Spleen (tissue), 11 donors: Measurements from ENCODE around the gene FSTL4. TPM values are rescaled to one million over a fixed set of nuclear protein-coding genes. Genes with fewer than 3 reads are reported as not detected.

Experiments
- DNase-seq: peaks from one replicate; pipeline ENCODE4 v3.0.0-alpha.2; 2020
- H3K27ac ChIP-seq, 8 donors: fragments of 200-600 bp; sonication (generic) in 7 of 8; 1 replicate in 4 of 8; 2 replicates in 4 of 8; pipeline versions ENCODE4 v1.5.0 to v1.8.0; 2016 to 2021; ENCODE audit warnings: inconsistent platforms in 4 of 8, mild to moderate bottlenecking in 4 of 8, moderate library complexity in 1 of 8
- H3K27me3 ChIP-seq, 7 donors: fragments of 200-600 bp; sonication (generic) in 6 of 7; replicated peaks in 1 of 7; 1 replicate in 4 of 7; 2 replicates in 3 of 7; pipeline versions ENCODE4 v1.5.0 to v1.8.0; 2016 to 2021; ENCODE audit warnings: inconsistent platforms in 3 of 7, mild to moderate bottlenecking in 1 of 7
- H3K36me3 ChIP-seq, 6 donors: fragments of 200-600 bp; sonication (generic) in 5 of 6; 1 replicate in 4 of 6; 2 replicates in 2 of 6; pipeline versions ENCODE4 v1.5.0 to v1.8.0; 2016 to 2021; ENCODE audit warnings: inconsistent platforms in 2 of 6
- H3K4me1 ChIP-seq, 6 donors: fragments of 200-600 bp; sonication (generic) in 5 of 6; 1 replicate in 3 of 6; 2 replicates in 3 of 6; pipeline versions ENCODE4 v1.5.0 to v1.8.0; 2016 to 2021; ENCODE audit warnings: inconsistent platforms in 3 of 6
- H3K4me3 ChIP-seq, 8 donors: fragments of 200-600 bp; sonication (generic) in 7 of 8; 1 replicate in 4 of 8; 2 replicates in 4 of 8; pipeline versions ENCODE4 v1.5.0 to v1.8.0; 2016 to 2021; ENCODE audit warnings: inconsistent platforms in 4 of 8, mild to moderate bottlenecking in 4 of 8, moderate library complexity in 2 of 8
- H3K9me3 ChIP-seq, 8 donors: fragments of 200-600 bp; sonication (generic) in 7 of 8; 1 replicate in 4 of 8; 2 replicates in 4 of 8; pipeline versions ENCODE4 v1.5.0 to v1.8.0; 2016 to 2021; ENCODE audit warnings: inconsistent platforms in 4 of 8
- POLR2A ChIP-seq, 3 donors: fragments of 450-650 bp; IDR thresholded peaks; one replicate each; pipeline ENCODE4 v1.5.1; 2017; ENCODE audit warnings: antibody characterized with exemption in 3 of 3, mild to moderate bottlenecking in 1 of 3
- POLR2AphosphoS5 ChIP-seq, 3 donors: sonication (generic); formaldehyde crosslinking; IDR thresholded peaks; one replicate each; pipeline ENCODE4 v1.5.1; 2017; ENCODE audit warnings: antibody characterized with exemption in 3 of 3
- WGBS, 5 donors: extraction: QIAGEN DNeasy Blood & Tissue Kit in 3 of 5; methylation state at CpG; one replicate each; pipeline versions ENCODE4 v1.1.5 to v1.1.7; 2013 to 2018; 5-methylcytosine and 5-hydroxymethylcytosine counted together
- intact Hi-C: fragments of 100-400 bp; cut with DNase I; formaldehyde crosslinking; loops from one replicate; pipeline ENCODE4 v1.15.0; 2023; ENCODE audit warnings: low total_unique reads
- polyA plus RNA-seq, 3 donors: library from polyadenylated mRNA; stranded (reverse); fragments of 200-250 nt; gene quantifications; one replicate each; pipeline ENCODE4 v1.2.1, GENCODE V29; 2013
- total RNA-seq, 7 donors: library from RNA; depleted of rRNA in 3 of 7; stranded (reverse); fragments of >200 nt in 3 of 7; fragmentation: NEBNext Ultra II Directional in 4 of 7; extraction: Animal tissue kit (Norgen Biotek cat#: 25700) in 4 of 7; gene quantifications; one replicate each; pipeline versions ENCODE4 v1.1.0 to v1.2.1, GENCODE V29; 2016 to 2021
- TF ChIP-seq, protein P1 (sequence below), 11 experiments: fragments of 200-600 bp in 7 of 11; fragments of 450-650 bp in 4 of 11; sonication (generic) in 4 of 11; IDR thresholded peaks in 8 of 11; conservative IDR thresholded peaks in 3 of 11; 1 replicate in 7 of 11; 2 replicates in 4 of 11; pipeline versions ENCODE4 v1.4.0 to v1.8.0; 2016 to 2021; ENCODE audit warnings: antibody characterized with exemption in 11 of 11, inconsistent platforms in 4 of 11, mild to moderate bottlenecking in 1 of 11
- donor health status: healthy with polysubstance abuse.
- donor health status: DM: no; HTN: no; CAD: no; lungs with moderate emphysema.
- donor health status: DM: no; HTN: no; CAD: no.
- donor health status: Bipolar disorder and iron deficiency.
- donor health status: healthy.
- donor health status: DM: no; HTN: no; CAD: no.
- donor health status: DM: yes; HTN: yes; CAD: no.

FSTL4 gene
- total and polyA plus RNA-seq, 10 donors: under 0.01 to 1.0 (median 0.37) TPM; not detected in 4

DNA sequence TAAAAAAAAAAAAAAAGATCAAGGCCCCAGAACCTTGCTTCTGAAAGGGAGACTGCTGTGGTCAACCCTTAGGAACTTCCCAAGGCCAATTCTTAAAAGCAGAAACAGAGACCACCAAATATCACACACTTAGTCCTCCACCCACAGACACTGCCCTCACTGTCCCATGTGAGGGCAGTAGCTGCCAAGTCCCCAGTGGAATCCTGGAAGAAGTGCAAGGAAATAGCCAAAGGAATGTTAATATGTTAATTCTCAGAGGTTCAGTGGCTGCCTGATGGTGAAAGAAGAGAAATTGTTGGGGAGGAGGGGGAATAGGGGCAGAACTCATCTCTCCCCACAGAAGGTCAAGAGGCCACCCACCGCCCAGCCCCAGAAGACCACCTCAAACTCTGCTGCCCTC, 23.1 kb downstream of the FSTL4 start:
- no peak for TF ChIP-seq POLR2A (IDR thresholded peaks at IDR 0.05)
- no peaks in the 10 kb centered on the region for H3K9me3 ChIP-seq
- no peak for DNase-seq
- intact Hi-C loops: no loop called here
- WGBS, 5 donors: 67 to 100% (median 77%) methylated on average over 1 of the region's 1 CpG
- H3K27me3 ChIP-seq: no peaks in the 10 kb centered on the region
- no peak overlapping the region for H3K4me3 ChIP-seq
- no peak overlapping the region for H3K27ac ChIP-seq
- H3K4me1 ChIP-seq: no peaks in the 10 kb centered on the region
- no peaks in the 10 kb centered on the region for H3K36me3 ChIP-seq

DNA sequence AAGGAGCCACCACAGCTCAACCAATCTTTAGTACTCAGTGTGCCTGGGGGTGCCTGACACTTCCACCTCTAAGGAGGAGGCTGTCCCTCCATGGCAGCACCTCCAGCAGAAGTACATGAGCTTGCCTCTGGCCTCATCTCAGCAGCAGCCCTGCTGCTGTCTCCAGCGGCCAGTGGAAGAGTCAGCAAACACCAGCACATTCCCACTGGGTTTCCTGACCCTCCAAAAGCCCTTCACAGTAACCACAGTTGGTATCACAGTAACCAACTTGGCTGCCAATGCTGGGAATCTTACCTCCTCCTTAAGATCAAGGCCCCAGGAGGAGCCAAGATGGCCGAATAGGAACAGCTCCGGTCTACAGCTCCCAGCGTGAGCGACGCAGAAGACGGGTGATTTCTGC, 29.4 kb downstream of the FSTL4 start:
- TF ChIP-seq POLR2A (IDR thresholded peaks at IDR 0.05) (no peak), POLR2AphosphoS5 (IDR thresholded peaks at IDR 0.05) (no peak)
- TF ChIP-seq, protein P1, sequence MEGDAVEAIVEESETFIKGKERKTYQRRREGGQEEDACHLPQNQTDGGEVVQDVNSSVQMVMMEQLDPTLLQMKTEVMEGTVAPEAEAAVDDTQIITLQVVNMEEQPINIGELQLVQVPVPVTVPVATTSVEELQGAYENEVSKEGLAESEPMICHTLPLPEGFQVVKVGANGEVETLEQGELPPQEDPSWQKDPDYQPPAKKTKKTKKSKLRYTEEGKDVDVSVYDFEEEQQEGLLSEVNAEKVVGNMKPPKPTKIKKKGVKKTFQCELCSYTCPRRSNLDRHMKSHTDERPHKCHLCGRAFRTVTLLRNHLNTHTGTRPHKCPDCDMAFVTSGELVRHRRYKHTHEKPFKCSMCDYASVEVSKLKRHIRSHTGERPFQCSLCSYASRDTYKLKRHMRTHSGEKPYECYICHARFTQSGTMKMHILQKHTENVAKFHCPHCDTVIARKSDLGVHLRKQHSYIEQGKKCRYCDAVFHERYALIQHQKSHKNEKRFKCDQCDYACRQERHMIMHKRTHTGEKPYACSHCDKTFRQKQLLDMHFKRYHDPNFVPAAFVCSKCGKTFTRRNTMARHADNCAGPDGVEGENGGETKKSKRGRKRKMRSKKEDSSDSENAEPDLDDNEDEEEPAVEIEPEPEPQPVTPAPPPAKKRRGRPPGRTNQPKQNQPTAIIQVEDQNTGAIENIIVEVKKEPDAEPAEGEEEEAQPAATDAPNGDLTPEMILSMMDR (IDR thresholded peaks at IDR 0.05 in 8 of 11, conservative IDR thresholded peaks at IDR 0.05 in 3 of 11): no peak
- intact Hi-C loops: no loop called here
- no peaks in the 10 kb centered on the region for H3K36me3 ChIP-seq
- no peak overlapping the region for H3K27ac ChIP-seq
- no peak for DNase-seq
- H3K4me3 ChIP-seq: no peak overlapping the region
- H3K27me3 ChIP-seq: peaks cover 0 to 36% (median 0%) of the 10 kb centered on the region in 7 donors
- 0 to 97% (median 86%) methylated on average over 1 to 7 of the region's 7 CpGs for WGBS, 5 donors
- no peaks in the 10 kb centered on the region for H3K9me3 ChIP-seq
- no peaks in the 10 kb centered on the region for H3K4me1 ChIP-seq

- TF ChIP-seq POLR2AphosphoS5 (IDR thresholded peaks at IDR 0.05): no peak
- TF ChIP-seq, protein P1 (IDR thresholded peaks at IDR 0.05 in 8 of 11, conservative IDR thresholded peaks at IDR 0.05 in 3 of 11): no peak
- no peak for TF ChIP-seq POLR2A (IDR thresholded peaks at IDR 0.05)
- Histone ChIP-seq H3K36me3 (no peaks in the 10 kb centered on the region), H3K27me3 (peaks cover 0 to 46% (median 0%) of the 10 kb centered on the region in 7 donors), H3K4me3 (no peak overlapping the region), H3K27ac (no peak overlapping the region), H3K9me3 (no peaks in the 10 kb centered on the region), H3K4me1 (no peaks in the 10 kb centered on the region)
- DNase-seq: no peak
- intact Hi-C loops: no loop called here
- 79 to 84% (median 81%) methylated on average over 5 of the region's 5 CpGs for WGBS, 5 donors
These were observed 30.4 kb downstream of the FSTL4 start for GRCh38 chr5:133581918-133582317.

GRCh38 chr5:133581348-133581747, 31.0 kb downstream of the FSTL4 start:
- H3K9me3 ChIP-seq: no peaks in the 10 kb centered on the region
- intact Hi-C loops: no loop called here
- TF ChIP-seq POLR2AphosphoS5 (IDR thresholded peaks at IDR 0.05) (no peak), POLR2A (IDR thresholded peaks at IDR 0.05) (no peak)
- TF ChIP-seq, protein P1 (IDR thresholded peaks at IDR 0.05 in 8 of 11, conservative IDR thresholded peaks at IDR 0.05 in 3 of 11): no peak

DNA sequence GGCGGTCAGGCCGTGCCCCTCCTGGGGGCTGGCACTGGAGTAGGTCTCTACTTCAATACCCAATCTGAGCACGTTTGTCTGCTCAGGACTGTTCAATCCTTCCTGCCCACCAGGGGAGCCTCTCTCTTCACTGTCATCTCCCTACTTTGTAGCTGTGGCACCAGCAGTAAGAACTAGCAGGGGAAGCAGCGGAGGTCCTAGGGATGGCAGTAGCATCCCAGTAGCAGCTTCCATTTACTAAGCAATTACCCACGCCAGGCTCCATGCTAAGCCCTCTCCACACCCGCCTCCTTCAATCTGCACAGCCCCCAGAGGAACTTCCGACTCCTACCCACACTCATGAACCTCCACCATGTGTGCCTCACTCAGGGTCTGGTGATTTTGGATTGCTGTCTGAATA, 31.7 kb downstream of the FSTL4 start:
- Histone ChIP-seq H3K36me3 (no peaks in the 10 kb centered on the region), H3K4me1 (no peaks in the 10 kb centered on the region), H3K4me3 (no peak overlapping the region), H3K9me3 (no peaks in the 10 kb centered on the region), H3K27ac (no peak overlapping the region), H3K27me3 (peaks cover 0 to 48% (median 0%) of the 10 kb centered on the region in 7 donors)
- no peak for TF ChIP-seq POLR2AphosphoS5 (IDR thresholded peaks at IDR 0.05)
- TF ChIP-seq POLR2A (IDR thresholded peaks at IDR 0.05): no peak
- TF ChIP-seq, protein P1 (IDR thresholded peaks at IDR 0.05 in 8 of 11, conservative IDR thresholded peaks at IDR 0.05 in 3 of 11): no peak
- intact Hi-C loops: no loop called here
- WGBS, 5 donors: 69 to 82% (median 78%) methylated on average over 7 of the region's 7 CpGs
- DNase-seq: no peak

More at GRCh38 chr5:133581348-133581747, 31.0 kb downstream of the FSTL4 start:
- Histone ChIP-seq H3K4me1 (no peaks in the 10 kb centered on the region), H3K36me3 (no peaks in the 10 kb centered on the region), H3K27ac (no peak overlapping the region), H3K27me3 (peaks cover 0 to 48% (median 0%) of the 10 kb centered on the region in 7 donors), H3K4me3 (no peak overlapping the region)
- WGBS, 5 donors: 53 to 80% (median 73%) methylated on average over 5 of the region's 5 CpGs
- DNase-seq: no peak
